GM12891 (cell line): Measurements from ENCODE around the gene ADAM11.

ENCODE experiments used
- PAX5 ChIP-seq: IDR thresholded peaks from 2 replicates; pipeline ENCODE4 v1.6.1; 2011; ENCODE audit warnings: low read length, moderate library complexity, mild to moderate bottlenecking; ENCODE audit not compliant: insufficient read depth, severe bottlenecking
- POLR2A ChIP-seq: IDR thresholded peaks from 2 replicates; pipeline ENCODE4 v1.6.1; 2011; ENCODE audit warnings: low read depth, low read length, control low read depth
- POLR2AphosphoS5 ChIP-seq: IDR thresholded peaks from 2 replicates; pipeline ENCODE4 v1.6.1; 2011; ENCODE audit warnings: low read depth, low read length, control low read depth
- POU2F2 ChIP-seq: IDR thresholded peaks from 2 replicates; pipeline ENCODE4 v1.6.1; 2011; ENCODE audit warnings: low read depth, mild to moderate bottlenecking, control low read depth, low read length, moderate library complexity
- SPI1 ChIP-seq: IDR thresholded peaks from 2 replicates; pipeline ENCODE4 v1.6.1; 2011; ENCODE audit warnings: low read depth, low read length, control low read depth
- TAF1 ChIP-seq: IDR thresholded peaks from 2 replicates; pipeline ENCODE4 v1.6.1; 2011; ENCODE audit warnings: low read depth, low read length, control low read depth

- TF ChIP-seq POU2F2 (no peak), TAF1 (no peak), POLR2AphosphoS5 (no peak), POLR2A (no peak), PAX5 (no peak), SPI1 (no peak)
Measured at GRCh38 chr17:44769230-44769629, 10.4 kb downstream of the ADAM11 start.
